ENCODE data around the gene STIMATE. TPM values are rescaled to one million over a fixed set of nuclear protein-coding genes. Genes with fewer than 3 reads are reported as not detected.

Gene STIMATE
- total and polyA plus RNA-seq, 2 experiments from 2014 or later = 11.2 to 23.6 TPM

- TF ChIP-seq, protein P1, sequence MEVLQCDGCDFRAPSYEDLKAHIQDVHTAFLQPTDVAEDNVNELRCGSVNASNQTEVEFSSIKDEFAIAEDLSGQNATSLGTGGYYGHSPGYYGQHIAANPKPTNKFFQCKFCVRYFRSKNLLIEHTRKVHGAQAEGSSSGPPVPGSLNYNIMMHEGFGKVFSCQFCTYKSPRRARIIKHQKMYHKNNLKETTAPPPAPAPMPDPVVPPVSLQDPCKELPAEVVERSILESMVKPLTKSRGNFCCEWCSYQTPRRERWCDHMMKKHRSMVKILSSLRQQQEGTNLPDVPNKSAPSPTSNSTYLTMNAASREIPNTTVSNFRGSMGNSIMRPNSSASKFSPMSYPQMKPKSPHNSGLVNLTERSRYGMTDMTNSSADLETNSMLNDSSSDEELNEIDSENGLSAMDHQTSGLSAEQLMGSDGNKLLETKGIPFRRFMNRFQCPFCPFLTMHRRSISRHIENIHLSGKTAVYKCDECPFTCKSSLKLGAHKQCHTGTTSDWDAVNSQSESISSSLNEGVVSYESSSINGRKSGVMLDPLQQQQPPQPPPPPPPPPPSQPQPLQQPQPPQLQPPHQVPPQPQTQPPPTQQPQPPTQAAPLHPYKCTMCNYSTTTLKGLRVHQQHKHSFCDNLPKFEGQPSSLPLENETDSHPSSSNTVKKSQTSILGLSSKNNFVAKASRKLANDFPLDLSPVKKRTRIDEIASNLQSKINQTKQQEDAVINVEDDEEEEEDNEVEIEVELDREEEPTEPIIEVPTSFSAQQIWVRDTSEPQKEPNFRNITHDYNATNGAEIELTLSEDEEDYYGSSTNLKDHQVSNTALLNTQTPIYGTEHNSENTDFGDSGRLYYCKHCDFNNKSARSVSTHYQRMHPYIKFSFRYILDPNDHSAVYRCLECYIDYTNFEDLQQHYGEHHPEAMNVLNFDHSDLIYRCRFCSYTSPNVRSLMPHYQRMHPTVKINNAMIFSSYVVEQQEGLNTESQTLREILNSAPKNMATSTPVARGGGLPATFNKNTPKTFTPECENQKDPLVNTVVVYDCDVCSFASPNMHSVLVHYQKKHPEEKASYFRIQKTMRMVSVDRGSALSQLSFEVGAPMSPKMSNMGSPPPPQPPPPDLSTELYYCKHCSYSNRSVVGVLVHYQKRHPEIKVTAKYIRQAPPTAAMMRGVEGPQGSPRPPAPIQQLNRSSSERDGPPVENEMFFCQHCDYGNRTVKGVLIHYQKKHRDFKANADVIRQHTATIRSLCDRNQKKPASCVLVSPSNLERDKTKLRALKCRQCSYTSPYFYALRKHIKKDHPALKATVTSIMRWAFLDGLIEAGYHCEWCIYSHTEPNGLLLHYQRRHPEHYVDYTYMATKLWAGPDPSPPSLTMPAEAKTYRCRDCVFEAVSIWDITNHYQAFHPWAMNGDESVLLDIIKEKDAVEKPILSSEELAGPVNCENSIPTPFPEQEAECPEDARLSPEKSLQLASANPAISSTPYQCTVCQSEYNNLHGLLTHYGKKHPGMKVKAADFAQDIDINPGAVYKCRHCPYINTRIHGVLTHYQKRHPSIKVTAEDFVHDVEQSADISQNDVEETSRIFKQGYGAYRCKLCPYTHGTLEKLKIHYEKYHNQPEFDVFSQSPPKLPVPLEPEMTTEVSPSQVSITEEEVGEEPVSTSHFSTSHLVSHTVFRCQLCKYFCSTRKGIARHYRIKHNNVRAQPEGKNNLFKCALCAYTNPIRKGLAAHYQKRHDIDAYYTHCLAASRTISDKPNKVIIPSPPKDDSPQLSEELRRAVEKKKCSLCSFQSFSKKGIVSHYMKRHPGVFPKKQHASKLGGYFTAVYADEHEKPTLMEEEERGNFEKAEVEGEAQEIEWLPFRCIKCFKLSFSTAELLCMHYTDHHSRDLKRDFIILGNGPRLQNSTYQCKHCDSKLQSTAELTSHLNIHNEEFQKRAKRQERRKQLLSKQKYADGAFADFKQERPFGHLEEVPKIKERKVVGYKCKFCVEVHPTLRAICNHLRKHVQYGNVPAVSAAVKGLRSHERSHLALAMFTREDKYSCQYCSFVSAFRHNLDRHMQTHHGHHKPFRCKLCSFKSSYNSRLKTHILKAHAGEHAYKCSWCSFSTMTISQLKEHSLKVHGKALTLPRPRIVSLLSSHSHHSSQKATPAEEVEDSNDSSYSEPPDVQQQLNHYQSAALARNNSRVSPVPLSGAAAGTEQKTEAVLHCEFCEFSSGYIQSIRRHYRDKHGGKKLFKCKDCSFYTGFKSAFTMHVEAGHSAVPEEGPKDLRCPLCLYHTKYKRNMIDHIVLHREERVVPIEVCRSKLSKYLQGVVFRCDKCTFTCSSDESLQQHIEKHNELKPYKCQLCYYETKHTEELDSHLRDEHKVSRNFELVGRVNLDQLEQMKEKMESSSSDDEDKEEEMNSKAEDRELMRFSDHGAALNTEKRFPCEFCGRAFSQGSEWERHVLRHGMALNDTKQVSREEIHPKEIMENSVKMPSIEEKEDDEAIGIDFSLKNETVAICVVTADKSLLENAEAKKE (CRISPR knock-in tag; IDR thresholded peaks at IDR 0.05) = no peak
Observed at GRCh38 chr3:52833202-52833601, 64.1 kb downstream of the STIMATE start (continued).

GRCh38 chr3:52831500-52832301 lies 65.6 kb downstream of the STIMATE start:
- H3K27ac ChIP-seq (ENCODE audit: low read depth) = no peak overlapping the region
- H3K4me3 Mint-ChIP-seq = no peak overlapping the region
- H3K4me3 ChIP-seq = no peak overlapping the region
- ATAC-seq = no peak
- no peak for DNase-seq (ENCODE audit: low spot score)
- H3K79me2 ChIP-seq (replicated peaks; ENCODE audit: insufficient read depth) = no peaks in the 10 kb centered on the region
- no peak overlapping the region for H2AFZ ChIP-seq
- H3K27ac Mint-ChIP-seq = no peak overlapping the region
- H3K4me1 Mint-ChIP-seq = peaks cover 25% of the 10 kb centered on the region
- peaks cover 13% of the 10 kb centered on the region for H3K27me3 Mint-ChIP-seq (ENCODE audit: insufficient read depth, low read depth, poor library complexity)
- no peaks in the 10 kb centered on the region; the same call in 1 of the 2 replicates for H3K36me3 ChIP-seq (ENCODE audit: insufficient read depth)
- H3K4me1 ChIP-seq (ENCODE audit: insufficient read depth) = no peaks in the 10 kb centered on the region
- H3K9me2 ChIP-seq (ENCODE audit: insufficient read depth) = no peaks in the 10 kb centered on the region
- H3F3A ChIP-seq (replicated peaks; ENCODE audit: low read depth) = no peaks in the 10 kb centered on the region
- H3K36me3 Mint-ChIP-seq (ENCODE audit: low read depth) = no peaks in the 10 kb centered on the region; the same call in 2 of the 3 replicates
- no peaks in the 10 kb centered on the region for H3K27me3 ChIP-seq (ENCODE audit: insufficient read depth)
- H3K9me3 Mint-ChIP-seq = no peaks in the 10 kb centered on the region
- H3K4me2 ChIP-seq = no peak overlapping the region
- no peaks in the 10 kb centered on the region for H4K20me1 ChIP-seq (replicated peaks; ENCODE audit: insufficient read depth)
- TF ChIP-seq ZNF331 (CRISPR knock-in tag; IDR thresholded peaks at IDR 0.05; ENCODE audit: low read depth) (no peak), EZH2 (IDR thresholded peaks at IDR 0.05; ENCODE audit: low read depth, unreplicated experiment) (no peak), CTCF (conservative IDR thresholded peaks at IDR 0.05; ENCODE audit: low read depth in 2 of 2) (no peak), EZH2phosphoT487 (IDR thresholded peaks at IDR 0.05; ENCODE audit: unreplicated experiment) (no peak), NANOG (IDR thresholded peaks at IDR 0.05; ENCODE audit: borderline replicate concordance) (no peak), STAT1 (IDR thresholded peaks at IDR 0.05; ENCODE audit: unreplicated experiment) (no peak), CREB1 (CRISPR knock-in tag; IDR thresholded peaks at IDR 0.05; ENCODE audit: low read depth) (no peak), POLR2AphosphoS5 (IDR thresholded peaks at IDR 0.05; ENCODE audit: low read depth) (no peak)
- TF ChIP-seq, protein P2, sequence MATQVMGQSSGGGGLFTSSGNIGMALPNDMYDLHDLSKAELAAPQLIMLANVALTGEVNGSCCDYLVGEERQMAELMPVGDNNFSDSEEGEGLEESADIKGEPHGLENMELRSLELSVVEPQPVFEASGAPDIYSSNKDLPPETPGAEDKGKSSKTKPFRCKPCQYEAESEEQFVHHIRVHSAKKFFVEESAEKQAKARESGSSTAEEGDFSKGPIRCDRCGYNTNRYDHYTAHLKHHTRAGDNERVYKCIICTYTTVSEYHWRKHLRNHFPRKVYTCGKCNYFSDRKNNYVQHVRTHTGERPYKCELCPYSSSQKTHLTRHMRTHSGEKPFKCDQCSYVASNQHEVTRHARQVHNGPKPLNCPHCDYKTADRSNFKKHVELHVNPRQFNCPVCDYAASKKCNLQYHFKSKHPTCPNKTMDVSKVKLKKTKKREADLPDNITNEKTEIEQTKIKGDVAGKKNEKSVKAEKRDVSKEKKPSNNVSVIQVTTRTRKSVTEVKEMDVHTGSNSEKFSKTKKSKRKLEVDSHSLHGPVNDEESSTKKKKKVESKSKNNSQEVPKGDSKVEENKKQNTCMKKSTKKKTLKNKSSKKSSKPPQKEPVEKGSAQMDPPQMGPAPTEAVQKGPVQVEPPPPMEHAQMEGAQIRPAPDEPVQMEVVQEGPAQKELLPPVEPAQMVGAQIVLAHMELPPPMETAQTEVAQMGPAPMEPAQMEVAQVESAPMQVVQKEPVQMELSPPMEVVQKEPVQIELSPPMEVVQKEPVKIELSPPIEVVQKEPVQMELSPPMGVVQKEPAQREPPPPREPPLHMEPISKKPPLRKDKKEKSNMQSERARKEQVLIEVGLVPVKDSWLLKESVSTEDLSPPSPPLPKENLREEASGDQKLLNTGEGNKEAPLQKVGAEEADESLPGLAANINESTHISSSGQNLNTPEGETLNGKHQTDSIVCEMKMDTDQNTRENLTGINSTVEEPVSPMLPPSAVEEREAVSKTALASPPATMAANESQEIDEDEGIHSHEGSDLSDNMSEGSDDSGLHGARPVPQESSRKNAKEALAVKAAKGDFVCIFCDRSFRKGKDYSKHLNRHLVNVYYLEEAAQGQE (IDR thresholded peaks at IDR 0.05; ENCODE audit: unreplicated experiment) = no peak
- TF ChIP-seq, protein P3, sequence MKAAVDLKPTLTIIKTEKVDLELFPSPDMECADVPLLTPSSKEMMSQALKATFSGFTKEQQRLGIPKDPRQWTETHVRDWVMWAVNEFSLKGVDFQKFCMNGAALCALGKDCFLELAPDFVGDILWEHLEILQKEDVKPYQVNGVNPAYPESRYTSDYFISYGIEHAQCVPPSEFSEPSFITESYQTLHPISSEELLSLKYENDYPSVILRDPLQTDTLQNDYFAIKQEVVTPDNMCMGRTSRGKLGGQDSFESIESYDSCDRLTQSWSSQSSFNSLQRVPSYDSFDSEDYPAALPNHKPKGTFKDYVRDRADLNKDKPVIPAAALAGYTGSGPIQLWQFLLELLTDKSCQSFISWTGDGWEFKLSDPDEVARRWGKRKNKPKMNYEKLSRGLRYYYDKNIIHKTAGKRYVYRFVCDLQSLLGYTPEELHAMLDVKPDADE (IDR thresholded peaks at IDR 0.05) = no peak

Measured in GM23338 (cell line).